HEK293 (cell line): Measurements from ENCODE around the gene MCCC2.
"Not testable (repeated sequence)": the region's sequence is repeated elsewhere in the genome, so short reads cannot be mapped to it uniquely, and the experiment has no call there.

Experiments
- CTCF ChIA-PET: fragments of 350-600 bp; formaldehyde crosslinking; extraction: SDS; loops from one replicate; lab custom pipeline; 2021; ENCODE audit warnings: antibody characterized with exemption; lab: Yijun Ruan, JAX
- POLR2A ChIA-PET: fragments of 300-600 bp; formaldehyde crosslinking; extraction: SDS; loops from one replicate; lab custom pipeline; 2020; ENCODE audit warnings: antibody characterized with exemption, inconsistent platforms; lab: Yijun Ruan, JAX
- H3K27ac ChIP-seq: fragments of 200-500 bp; sonication (Bioruptor generic); 2 replicates; pipeline ENCODE4 v1.5.1; 2014; ENCODE audit warnings: low read depth, low read length, control low read depth, inconsistent platforms; ENCODE audit errors: extremely low read depth
- H3K36me3 ChIP-seq, 2 experiments: fragments of 200-500 bp in 1 of 2; sonication (Bioruptor generic) in 1 of 2; 1 replicate in 1 of 2; 2 replicates in 1 of 2; pipeline ENCODE4 v1.5.1; 2014 to 2017; ENCODE audit warnings: inconsistent platforms in 2 of 2, low read length in 2 of 2; ENCODE audit not compliant: control insufficient read depth in 2 of 2, insufficient read depth in 1 of 2
- H3K4me1 ChIP-seq: fragments of 200-500 bp; sonication (Bioruptor generic); 2 replicates; pipeline ENCODE4 v1.5.1; 2014; ENCODE audit warnings: mild to moderate bottlenecking, low read length, inconsistent platforms; ENCODE audit not compliant: control insufficient read depth, insufficient read depth
- H3K4me3 ChIP-seq: 2 replicates; pipeline ENCODE4 v1.5.1; 2011; ENCODE audit warnings: low read depth, mild to moderate bottlenecking, control low read depth, low read length, moderate library complexity
- H3K9me3 ChIP-seq: fragments of 200-500 bp; sonication (Bioruptor generic); 2 replicates; pipeline ENCODE4 v1.5.1; 2014; ENCODE audit warnings: low read depth, low read length, inconsistent platforms; ENCODE audit not compliant: control insufficient read depth, insufficient read depth
- ZBTB1 ChIP-seq: fragments of 450-650 bp; formaldehyde crosslinking; IDR thresholded peaks from 2 replicates; pipeline ENCODE4 v1.5.1; 2016; ENCODE audit warnings: missing biosample characterization, missing genetic modification characterization
- ZBTB21 ChIP-seq: fragments of 450-650 bp; formaldehyde crosslinking; IDR thresholded peaks from 2 replicates; pipeline ENCODE4 v1.5.1; 2017; ENCODE audit warnings: missing biosample characterization, missing genetic modification characterization
- ZNF19 ChIP-seq: fragments of 450-650 bp; formaldehyde crosslinking; IDR thresholded peaks from 2 replicates; pipeline ENCODE4; 2016; ENCODE audit warnings: missing biosample characterization, missing genetic modification characterization, low read depth
- ZNF341 ChIP-seq: fragments of 450-650 bp; formaldehyde crosslinking; IDR thresholded peaks from 2 replicates; pipeline ENCODE4; 2016; ENCODE audit warnings: low read depth, missing biosample characterization, missing genetic modification characterization
- ZNF433 ChIP-seq: fragments of 450-650 bp; formaldehyde crosslinking; IDR thresholded peaks from 2 replicates; pipeline ENCODE4 v1.5.1; 2016; ENCODE audit warnings: missing biosample characterization, missing genetic modification characterization, low read depth
- ZNF501 ChIP-seq: fragments of 450-650 bp; formaldehyde crosslinking; IDR thresholded peaks from 2 replicates; pipeline ENCODE4 v1.5.1; 2016; ENCODE audit warnings: missing biosample characterization, missing genetic modification characterization
- ZNF544 ChIP-seq: fragments of 450-650 bp; formaldehyde crosslinking; IDR thresholded peaks from 2 replicates; pipeline ENCODE4 v1.5.0; 2017; ENCODE audit warnings: missing biosample characterization, missing genetic modification characterization
- ZNF548 ChIP-seq: fragments of 450-650 bp; formaldehyde crosslinking; IDR thresholded peaks from 2 replicates; pipeline ENCODE4 v1.5.1; 2016; ENCODE audit warnings: missing biosample characterization, missing genetic modification characterization
- ZNF596 ChIP-seq: fragments of 450-650 bp; IDR thresholded peaks from 2 replicates; pipeline ENCODE4 v1.5.0; 2018; ENCODE audit warnings: missing biosample characterization, mild to moderate bottlenecking, missing genetic modification characterization, moderate library complexity
- ZSCAN23 ChIP-seq: fragments of 450-650 bp; formaldehyde crosslinking; IDR thresholded peaks from 2 replicates; pipeline ENCODE4 v1.5.1; 2016; ENCODE audit warnings: missing biosample characterization, missing genetic modification characterization
- TF ChIP-seq, protein P1 (sequence below): fragments of 450-650 bp; formaldehyde crosslinking; IDR thresholded peaks from 2 replicates; pipeline ENCODE4 v1.5.1; 2016; ENCODE audit warnings: missing biosample characterization, missing genetic modification characterization

MCCC2 gene

DNA sequence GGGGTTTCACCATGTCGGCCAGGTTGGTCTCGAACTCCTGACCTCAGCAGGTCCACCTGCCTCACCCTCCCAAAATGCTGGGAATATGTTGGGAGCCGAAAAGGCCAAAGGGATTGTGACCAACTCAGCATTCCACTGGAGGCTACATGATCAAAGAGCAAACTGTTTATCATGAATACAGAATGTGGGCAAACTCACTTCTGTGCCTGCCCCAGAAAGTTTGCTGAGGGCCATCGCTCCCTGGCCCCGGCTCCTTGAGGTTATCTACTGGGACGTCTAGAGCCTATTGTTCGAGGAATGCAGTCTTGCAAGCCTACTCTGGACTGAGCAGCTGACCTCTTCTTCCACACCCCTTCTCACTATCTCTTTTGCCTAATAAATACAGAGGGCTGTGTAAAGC lies 15.3 kb upstream of the MCCC2 start:
- H3K36me3 ChIP-seq: peaks cover 0 to 10% of the 10 kb centered on the region in 2 experiments; a peak in 1 of 3 replicates
- H3K4me1 ChIP-seq, POLR2A ChIA-PET, CTCF ChIA-PET: not testable (repeated sequence)
- peak; percentile 88; the same call in 1 of the 2 replicates for TF ChIP-seq ZNF544 (tag by site-specific recombination)
- TF ChIP-seq, all 188 proteins: peak for 1; not testable (repeated sequence) for 187
- not testable (repeated sequence) for H3K9me3 ChIP-seq, H3K27ac ChIP-seq, H3K4me3 ChIP-seq

DNA sequence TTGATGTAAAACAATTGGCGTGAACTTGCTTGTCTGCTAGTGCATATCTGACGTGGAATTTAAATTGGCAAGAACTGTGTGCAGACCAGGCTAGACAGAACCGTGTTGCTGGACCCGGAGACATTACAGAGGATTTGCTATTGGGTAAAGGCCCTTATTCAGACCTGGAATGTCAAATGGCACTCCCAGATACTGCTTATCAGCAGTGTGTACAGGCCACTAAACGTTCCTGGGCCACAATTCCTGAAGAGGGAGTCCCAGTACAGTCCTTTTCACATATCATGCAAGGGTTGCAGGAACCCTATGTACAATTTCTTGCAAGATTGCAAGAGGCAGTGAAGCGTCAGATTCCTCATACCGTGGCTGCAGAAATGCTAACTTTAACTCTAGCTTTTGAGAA lies 13.5 kb upstream of the MCCC2 start:
- ChIA-PET POLR2A (no interaction called here), CTCF (interaction anchor here (0.7 kb wide), 1 partner anchor 184 kb away, joined by 3 read pairs; no protein-coding TSS in a partner anchor)
- H3K4me1 ChIP-seq: no peaks in the 10 kb centered on the region
- TF ChIP-seq ZNF501 (tag by site-specific recombination): no peak
- no peak for TF ChIP-seq ZNF596 (tag by site-specific recombination)
- TF ChIP-seq ZNF433: no peak
- TF ChIP-seq, protein P1, sequence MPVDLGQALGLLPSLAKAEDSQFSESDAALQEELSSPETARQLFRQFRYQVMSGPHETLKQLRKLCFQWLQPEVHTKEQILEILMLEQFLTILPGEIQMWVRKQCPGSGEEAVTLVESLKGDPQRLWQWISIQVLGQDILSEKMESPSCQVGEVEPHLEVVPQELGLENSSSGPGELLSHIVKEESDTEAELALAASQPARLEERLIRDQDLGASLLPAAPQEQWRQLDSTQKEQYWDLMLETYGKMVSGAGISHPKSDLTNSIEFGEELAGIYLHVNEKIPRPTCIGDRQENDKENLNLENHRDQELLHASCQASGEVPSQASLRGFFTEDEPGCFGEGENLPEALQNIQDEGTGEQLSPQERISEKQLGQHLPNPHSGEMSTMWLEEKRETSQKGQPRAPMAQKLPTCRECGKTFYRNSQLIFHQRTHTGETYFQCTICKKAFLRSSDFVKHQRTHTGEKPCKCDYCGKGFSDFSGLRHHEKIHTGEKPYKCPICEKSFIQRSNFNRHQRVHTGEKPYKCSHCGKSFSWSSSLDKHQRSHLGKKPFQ (tag by site-specific recombination): no peak
- no peaks in the 10 kb centered on the region for H3K9me3 ChIP-seq
- H3K4me3 ChIP-seq: no peak overlapping the region
- H3K36me3 ChIP-seq: peaks cover 0 to 1% of the 10 kb centered on the region in 2 experiments; a peak in 1 of 3 replicates
- H3K27ac ChIP-seq: no peak overlapping the region

DNA sequence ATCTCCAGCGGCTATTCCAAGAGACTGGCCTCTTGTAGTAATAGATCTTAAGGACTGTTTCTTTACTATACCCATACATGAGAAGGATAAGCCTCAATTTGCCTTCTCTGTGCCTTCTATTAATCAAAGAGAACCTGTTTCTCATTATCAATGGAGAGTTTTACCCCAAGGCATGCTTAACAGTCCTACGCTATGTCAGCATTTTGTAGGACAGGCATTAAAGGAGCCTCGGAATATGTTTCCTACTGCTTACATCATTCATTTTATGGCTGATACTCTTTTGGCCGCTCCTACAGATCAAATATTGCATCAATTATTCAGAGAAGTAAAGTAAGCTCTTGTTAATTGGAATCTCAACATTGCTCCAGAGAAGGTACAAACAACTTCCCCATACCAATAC lies 11.6 kb upstream of the MCCC2 start:
- POLR2A ChIA-PET, H3K9me3 ChIP-seq, H3K27ac ChIP-seq, H3K36me3 ChIP-seq, H3K4me3 ChIP-seq, H3K4me1 ChIP-seq: not testable (repeated sequence)
- CTCF ChIA-PET: interaction anchor here (0.6 kb wide), 1 partner anchor 25 kb away, joined by 3 read pairs; no protein-coding TSS in a partner anchor

DNA sequence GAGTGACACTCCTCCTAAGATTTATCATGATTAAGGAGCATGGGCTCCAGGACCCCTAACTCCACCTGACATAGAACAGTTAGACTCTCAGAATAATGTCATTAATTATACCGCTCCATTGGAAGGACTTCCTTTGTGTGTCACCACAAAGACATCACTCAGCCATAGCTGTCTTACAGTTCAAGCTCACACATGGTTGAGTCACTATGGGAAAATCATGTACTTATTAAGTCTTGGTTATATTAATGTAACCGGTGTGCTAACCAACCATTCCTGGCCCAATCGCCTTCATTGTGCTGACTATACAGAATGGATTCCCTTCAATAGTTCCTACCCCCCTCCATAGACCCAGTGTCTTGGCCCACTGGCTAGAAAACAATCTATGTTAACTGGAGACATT lies 10.9 kb upstream of the MCCC2 start:
- CTCF ChIA-PET: interaction anchor here (0.6 kb wide), 1 partner anchor 25 kb away, joined by 3 read pairs; no protein-coding TSS in a partner anchor
- TF ChIP-seq ZSCAN23 (tag by site-specific recombination): no peak
- no peak for TF ChIP-seq ZBTB21 (tag by site-specific recombination)
- TF ChIP-seq ZNF19 (tag by site-specific recombination): no peak

DNA sequence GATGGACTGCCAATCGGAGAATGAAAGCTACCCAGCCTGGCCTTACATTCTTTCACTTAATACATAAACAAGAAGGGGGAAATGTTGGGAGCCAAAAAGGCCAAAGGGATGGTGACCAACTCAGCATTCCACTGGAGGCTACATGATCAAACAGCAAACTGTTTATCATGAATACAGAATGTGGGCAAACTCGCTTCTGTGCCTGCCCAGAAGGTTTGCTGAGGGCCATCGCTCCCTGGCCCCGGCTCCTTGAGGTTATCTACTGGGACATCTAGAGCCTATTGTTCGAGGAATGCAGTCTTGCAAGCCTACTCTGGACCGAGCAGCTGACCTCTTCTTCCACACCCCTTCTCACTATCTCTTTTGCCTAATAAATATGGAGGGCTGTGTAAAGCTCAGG lies 9.3 kb upstream of the MCCC2 start:
- H3K4me3 ChIP-seq, H3K36me3 ChIP-seq, CTCF ChIA-PET, H3K4me1 ChIP-seq, POLR2A ChIA-PET, H3K9me3 ChIP-seq, H3K27ac ChIP-seq: not testable (repeated sequence)
- TF ChIP-seq ZNF544 (tag by site-specific recombination): peak; percentile 98

More for the DNA sequence above, 10.9 kb upstream of the MCCC2 start:
- Histone ChIP-seq H3K4me3 (no peak overlapping the region), H3K36me3 (no peaks in the 10 kb centered on the region), H3K9me3 (no peaks in the 10 kb centered on the region), H3K27ac (no peak overlapping the region), H3K4me1 (no peaks in the 10 kb centered on the region)
- POLR2A ChIA-PET: no interaction called here

DNA sequence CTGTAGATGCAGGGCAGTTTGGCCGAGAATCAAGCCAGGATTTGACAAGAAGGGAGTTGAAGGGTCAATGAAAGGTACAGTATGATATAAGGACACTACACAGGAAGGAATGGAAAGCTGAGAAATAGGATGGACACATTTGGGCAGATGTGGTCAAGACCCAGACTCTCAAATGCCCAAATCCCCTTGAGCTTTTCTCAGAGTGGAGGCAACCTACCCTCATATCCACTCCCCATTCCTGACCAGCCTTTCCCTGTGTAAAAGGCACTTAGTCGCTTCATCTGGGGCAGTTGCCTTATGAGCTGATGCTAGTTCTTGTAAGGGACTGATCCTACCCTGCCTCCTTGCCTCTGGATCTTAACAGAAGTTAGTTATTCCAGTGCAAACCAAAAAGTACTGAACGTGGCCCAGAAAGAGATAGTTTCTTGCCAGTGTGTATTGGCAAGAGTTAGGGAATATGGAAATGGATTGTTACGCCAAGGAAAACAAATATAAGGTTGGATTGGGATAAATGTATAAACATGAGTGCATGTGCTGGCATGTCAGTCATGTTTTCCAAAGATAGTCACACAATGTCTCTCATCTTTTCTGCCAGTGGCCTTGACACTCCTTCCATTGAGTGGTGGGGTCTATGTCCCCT lies 4.1 kb upstream of the MCCC2 start:
- Histone ChIP-seq H3K4me1 (no peaks in the 10 kb centered on the region), H3K9me3 (no peaks in the 10 kb centered on the region), H3K4me3 (no peak overlapping the region), H3K27ac (no peak overlapping the region), H3K36me3 (no peaks in the 10 kb centered on the region)
- ChIA-PET CTCF (interaction anchor here (0.6 kb wide), 1 partner anchor 155 kb away, joined by 3 read pairs; no protein-coding TSS in a partner anchor), POLR2A (no interaction called here)
- TF ChIP-seq ZBTB1 (tag by site-specific recombination) (no peak), ZNF548 (tag by site-specific recombination) (no peak), ZNF341 (tag by site-specific recombination) (no peak)
